Measurements from ENCODE around the gene HRC.

Gene HRC

DNA sequence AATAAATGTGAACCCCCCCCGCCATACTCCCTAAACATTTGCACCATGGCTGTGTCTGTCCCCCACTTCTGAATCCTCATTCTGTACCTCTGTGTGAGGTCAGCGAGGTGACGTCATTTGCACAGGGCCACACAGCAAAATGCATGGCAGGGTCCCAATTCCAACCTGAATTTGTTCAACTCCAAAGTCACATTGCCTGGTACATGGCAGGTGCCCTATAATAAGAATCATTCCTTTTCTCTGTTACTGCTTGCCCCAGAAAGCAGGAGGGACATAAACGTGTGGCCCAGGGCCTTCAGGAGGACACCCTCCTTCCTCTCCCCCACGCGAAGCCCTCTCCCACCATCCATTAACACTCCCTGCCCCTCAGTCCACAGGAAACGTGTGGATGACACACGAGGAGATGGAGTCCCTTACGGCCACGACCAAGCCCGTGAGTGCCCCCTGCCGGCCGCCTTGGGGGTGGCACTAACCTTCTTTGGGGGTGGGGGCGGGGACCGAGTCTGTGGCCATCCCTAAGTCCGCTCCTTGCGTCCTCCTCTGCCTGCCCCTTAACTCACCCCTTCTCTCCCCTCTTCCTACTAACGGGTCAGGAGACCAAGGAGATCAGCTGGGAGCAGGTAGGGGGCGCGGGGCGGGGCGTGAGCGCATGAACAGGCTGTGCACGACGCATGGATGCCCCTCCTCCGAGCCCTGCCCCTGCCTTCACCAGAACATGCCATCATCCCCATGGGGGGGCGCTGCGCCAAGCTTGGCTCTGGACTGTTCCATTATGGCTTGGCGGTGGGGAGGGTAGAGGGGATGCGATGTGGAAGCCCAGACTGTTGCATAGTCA is 9.4 kb downstream of the HRC start:
- H3K27me3 ChIP-seq (ENCODE audit: insufficient read depth, low read depth, severe bottlenecking), result no peaks in the 10 kb centered on the region
- TF ChIP-seq, protein P1, sequence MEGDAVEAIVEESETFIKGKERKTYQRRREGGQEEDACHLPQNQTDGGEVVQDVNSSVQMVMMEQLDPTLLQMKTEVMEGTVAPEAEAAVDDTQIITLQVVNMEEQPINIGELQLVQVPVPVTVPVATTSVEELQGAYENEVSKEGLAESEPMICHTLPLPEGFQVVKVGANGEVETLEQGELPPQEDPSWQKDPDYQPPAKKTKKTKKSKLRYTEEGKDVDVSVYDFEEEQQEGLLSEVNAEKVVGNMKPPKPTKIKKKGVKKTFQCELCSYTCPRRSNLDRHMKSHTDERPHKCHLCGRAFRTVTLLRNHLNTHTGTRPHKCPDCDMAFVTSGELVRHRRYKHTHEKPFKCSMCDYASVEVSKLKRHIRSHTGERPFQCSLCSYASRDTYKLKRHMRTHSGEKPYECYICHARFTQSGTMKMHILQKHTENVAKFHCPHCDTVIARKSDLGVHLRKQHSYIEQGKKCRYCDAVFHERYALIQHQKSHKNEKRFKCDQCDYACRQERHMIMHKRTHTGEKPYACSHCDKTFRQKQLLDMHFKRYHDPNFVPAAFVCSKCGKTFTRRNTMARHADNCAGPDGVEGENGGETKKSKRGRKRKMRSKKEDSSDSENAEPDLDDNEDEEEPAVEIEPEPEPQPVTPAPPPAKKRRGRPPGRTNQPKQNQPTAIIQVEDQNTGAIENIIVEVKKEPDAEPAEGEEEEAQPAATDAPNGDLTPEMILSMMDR (IDR thresholded peaks at IDR 0.05; ENCODE audit: low read depth, low read length), result peak; percentile 79
- H3K4me3 ChIP-seq (ENCODE audit: low read depth, low read length), result no peak overlapping the region
- DNase-seq, result peak; percentile 79
- no peaks in the 10 kb centered on the region for H3K9me3 ChIP-seq (ENCODE audit: severe bottlenecking)
- no peak overlapping the region for H3K27ac ChIP-seq
- H3K36me3 ChIP-seq, result peaks cover 17% of the 10 kb centered on the region

- Histone ChIP-seq H3K27me3 (ENCODE audit: insufficient read depth, low read depth, severe bottlenecking) (no peaks in the 10 kb centered on the region), H3K36me3 (peaks cover 19% of the 10 kb centered on the region), H3K27ac (no peak overlapping the region), H3K4me3 (ENCODE audit: low read depth, low read length) (no peak overlapping the region), H3K9me3 (ENCODE audit: severe bottlenecking) (no peaks in the 10 kb centered on the region)
- TF ChIP-seq, protein P1 (IDR thresholded peaks at IDR 0.05; ENCODE audit: low read depth, low read length), result no peak
- DNase-seq, result peak; percentile 45
These were observed 12.3 kb downstream of the HRC start for GRCh38 chr19:49142866-49143335.

- Histone ChIP-seq H3K4me3 (ENCODE audit: low read depth, low read length) (no peak overlapping the region), H3K9me3 (ENCODE audit: severe bottlenecking) (no peaks in the 10 kb centered on the region), H3K27me3 (ENCODE audit: insufficient read depth, low read depth, severe bottlenecking) (no peaks in the 10 kb centered on the region), H3K27ac (no peak overlapping the region), H3K36me3 (peaks cover 25% of the 10 kb centered on the region)
- TF ChIP-seq, protein P1 (IDR thresholded peaks at IDR 0.05; ENCODE audit: low read depth, low read length), result no peak
- DNase-seq, result no peak
These were observed 13.8 kb downstream of the HRC start for GRCh38 chr19:49141352-49141751.

DNA sequence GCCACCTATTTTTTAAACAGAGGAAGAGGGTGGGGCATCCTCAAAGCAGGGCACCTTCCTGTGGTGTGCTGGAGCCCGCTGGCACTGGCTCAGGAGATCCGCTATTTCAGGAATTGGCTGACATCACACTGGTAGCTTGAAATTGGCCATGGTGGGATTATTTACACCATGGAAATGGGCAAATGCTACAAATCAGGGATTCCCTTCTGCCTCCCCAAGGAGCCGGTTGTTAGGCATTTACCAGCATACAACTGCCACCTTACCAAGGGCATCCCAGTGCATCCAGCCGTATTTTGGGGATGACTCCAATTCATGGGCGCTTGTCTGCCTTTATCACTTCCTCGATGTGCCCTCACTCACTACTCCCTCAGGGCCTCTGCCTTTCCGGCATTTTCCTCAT is 14.2 kb downstream of the HRC start:
- H3K27me3 ChIP-seq (ENCODE audit: insufficient read depth, low read depth, severe bottlenecking), result no peaks in the 10 kb centered on the region
- TF ChIP-seq, protein P1 (IDR thresholded peaks at IDR 0.05; ENCODE audit: low read depth, low read length), result no peak

DNA sequence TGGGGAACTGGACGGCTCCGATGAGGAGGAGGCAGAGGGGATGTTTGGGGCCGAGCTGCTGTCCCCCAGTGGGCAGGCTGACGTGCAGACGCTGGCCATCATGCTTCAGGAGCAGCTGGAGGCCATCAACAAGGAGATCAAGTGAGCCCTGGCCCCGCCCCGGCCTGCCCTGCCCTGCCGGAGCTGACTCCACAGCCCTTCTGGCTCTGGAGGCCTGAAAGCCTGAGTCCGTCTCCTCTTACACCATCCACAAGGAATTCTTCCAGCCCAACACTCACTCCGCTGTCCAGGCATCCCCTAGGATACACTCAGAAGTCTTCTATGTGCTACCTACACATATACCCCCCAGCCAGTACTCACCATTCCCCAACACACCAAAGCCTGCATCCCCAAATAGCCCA is 18.4 kb downstream of the HRC start:
- TF ChIP-seq, protein P1 (IDR thresholded peaks at IDR 0.05; ENCODE audit: low read depth, low read length), result no peak
- Histone ChIP-seq H3K4me3 (ENCODE audit: low read depth, low read length) (no peak overlapping the region), H3K9me3 (ENCODE audit: severe bottlenecking) (no peaks in the 10 kb centered on the region), H3K27ac (peak overlapping the region; percentile 37; the same call in 1 of the 2 replicates), H3K36me3 (peaks cover 51% of the 10 kb centered on the region), H3K27me3 (ENCODE audit: insufficient read depth, low read depth, severe bottlenecking) (no peaks in the 10 kb centered on the region)
- DNase-seq, result no peak

More for the DNA sequence above, 14.2 kb downstream of the HRC start:
- no peak overlapping the region for H3K4me3 ChIP-seq (ENCODE audit: low read depth, low read length)
- H3K36me3 ChIP-seq, result peaks cover 25% of the 10 kb centered on the region
- H3K27ac ChIP-seq, result no peak overlapping the region
- no peak for DNase-seq
- no peaks in the 10 kb centered on the region for H3K9me3 ChIP-seq (ENCODE audit: severe bottlenecking)
